Measurements from ENCODE around the gene RAPGEF4. TPM values are rescaled to one million over a fixed set of nuclear protein-coding genes. Genes with fewer than 3 reads are reported as not detected.

The RAPGEF4 gene
- total and polyA plus RNA-seq, 7 donors = 0.23 to 7.6 (median 4.2) TPM

DNA sequence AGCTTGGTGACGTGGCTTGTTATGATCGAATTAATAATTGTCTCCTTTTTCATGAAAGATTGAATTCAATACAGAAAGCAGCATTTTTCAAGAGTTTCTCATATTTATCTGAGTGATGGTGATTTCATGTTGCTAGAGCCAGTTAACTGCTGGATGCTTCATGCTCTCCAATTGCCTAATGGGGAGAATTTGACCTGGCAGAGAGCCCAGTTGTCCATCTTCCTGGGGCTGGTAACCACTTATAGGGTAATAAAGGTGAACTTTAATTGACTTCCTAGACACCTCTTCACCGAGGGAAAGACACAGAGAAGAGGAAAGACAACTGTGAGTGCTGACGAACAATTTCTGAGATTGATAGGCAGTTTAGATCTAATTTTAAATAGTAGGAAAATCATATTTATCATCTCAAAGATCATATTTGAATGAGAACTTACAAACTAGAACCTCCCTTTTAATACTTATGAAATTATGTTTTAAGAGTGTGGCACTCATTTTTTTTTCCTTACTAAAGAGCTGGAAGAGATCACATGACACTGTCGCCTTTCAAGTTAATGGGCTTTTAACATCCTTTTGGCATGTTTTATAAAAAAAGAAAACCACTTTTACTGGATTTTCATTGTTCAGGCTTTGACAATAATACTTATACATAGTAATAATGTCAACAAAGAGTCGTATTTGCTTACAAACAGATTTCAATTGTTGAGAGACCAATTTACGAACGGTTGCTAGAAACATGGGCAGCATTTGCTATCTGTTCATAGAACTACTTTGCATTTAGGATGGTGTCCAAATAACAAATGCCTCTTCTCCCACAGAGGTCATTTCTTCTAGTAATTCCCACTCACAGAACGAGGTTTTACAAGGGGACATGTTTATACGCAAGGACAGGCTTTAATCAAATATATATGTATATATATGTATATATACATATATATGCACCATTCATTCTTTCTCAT is 153.3 kb downstream of the RAPGEF4 start:
- intact Hi-C loops (cut with DNase I) = no loop called here
- TF ChIP-seq EP300 (IDR thresholded peaks at IDR 0.05) (no peak), POLR2AphosphoS5 (IDR thresholded peaks at IDR 0.05) (no peak), POLR2A (IDR thresholded peaks at IDR 0.05) (no peak)
- TF ChIP-seq, protein P1, sequence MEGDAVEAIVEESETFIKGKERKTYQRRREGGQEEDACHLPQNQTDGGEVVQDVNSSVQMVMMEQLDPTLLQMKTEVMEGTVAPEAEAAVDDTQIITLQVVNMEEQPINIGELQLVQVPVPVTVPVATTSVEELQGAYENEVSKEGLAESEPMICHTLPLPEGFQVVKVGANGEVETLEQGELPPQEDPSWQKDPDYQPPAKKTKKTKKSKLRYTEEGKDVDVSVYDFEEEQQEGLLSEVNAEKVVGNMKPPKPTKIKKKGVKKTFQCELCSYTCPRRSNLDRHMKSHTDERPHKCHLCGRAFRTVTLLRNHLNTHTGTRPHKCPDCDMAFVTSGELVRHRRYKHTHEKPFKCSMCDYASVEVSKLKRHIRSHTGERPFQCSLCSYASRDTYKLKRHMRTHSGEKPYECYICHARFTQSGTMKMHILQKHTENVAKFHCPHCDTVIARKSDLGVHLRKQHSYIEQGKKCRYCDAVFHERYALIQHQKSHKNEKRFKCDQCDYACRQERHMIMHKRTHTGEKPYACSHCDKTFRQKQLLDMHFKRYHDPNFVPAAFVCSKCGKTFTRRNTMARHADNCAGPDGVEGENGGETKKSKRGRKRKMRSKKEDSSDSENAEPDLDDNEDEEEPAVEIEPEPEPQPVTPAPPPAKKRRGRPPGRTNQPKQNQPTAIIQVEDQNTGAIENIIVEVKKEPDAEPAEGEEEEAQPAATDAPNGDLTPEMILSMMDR (IDR thresholded peaks at IDR 0.05) = no peak
- WGBS, 2 donors = 52 to 70% methylated on average over 10 of the region's 10 CpGs

DNA sequence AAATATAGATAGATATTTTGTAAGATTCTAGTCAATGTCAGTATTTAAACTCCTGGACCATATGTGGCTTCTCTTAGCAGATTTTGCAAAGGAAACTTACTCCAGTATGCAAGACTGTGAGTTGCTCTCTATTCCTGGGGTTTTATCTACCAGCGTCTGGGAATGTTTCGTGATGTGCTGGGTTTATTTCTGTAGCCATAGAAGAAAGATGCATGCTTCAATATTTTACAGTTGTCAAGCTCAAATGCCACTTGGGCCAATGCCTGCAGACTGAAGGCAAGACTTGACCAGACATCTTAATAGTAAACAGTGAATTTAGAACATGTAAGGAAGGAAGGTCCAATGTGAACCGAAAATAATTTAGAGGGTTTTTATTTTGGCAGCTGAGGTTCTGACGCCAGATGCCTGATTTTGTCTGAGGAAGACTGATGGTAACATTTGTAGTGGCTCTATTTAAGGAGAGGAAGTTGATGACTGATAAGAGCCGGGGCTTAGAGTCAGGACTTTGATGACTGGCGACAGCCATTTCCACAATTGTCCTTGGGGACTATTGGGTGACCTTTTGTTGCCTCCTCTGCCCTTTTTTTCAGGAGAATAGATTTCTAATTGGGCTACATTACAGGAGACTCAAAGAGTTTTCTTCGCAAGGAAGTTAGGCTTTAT is 154.3 kb downstream of the RAPGEF4 start:
- Histone ChIP-seq H3K27me3 (no peaks in the 10 kb centered on the region), H3K27ac (no peak overlapping the region), H3K36me3 (no peaks in the 10 kb centered on the region), H3K4me3 (no peak overlapping the region), H3K4me1 (peaks cover 0 to 7% (median 0%) of the 10 kb centered on the region in 4 donors), H3K9me3 (no peaks in the 10 kb centered on the region)
- TF ChIP-seq EP300 (IDR thresholded peaks at IDR 0.05) (no peak), POLR2A (IDR thresholded peaks at IDR 0.05) (no peak), POLR2AphosphoS5 (IDR thresholded peaks at IDR 0.05) (no peak)
- TF ChIP-seq, protein P1 (IDR thresholded peaks at IDR 0.05) = no peak
- 47 to 66% methylated on average over 7 of the region's 7 CpGs for WGBS, 2 donors
- intact Hi-C loops (cut with DNase I) = no loop called here
- DNase-seq = no peak

More for the DNA sequence above, 153.3 kb downstream of the RAPGEF4 start:
- DNase-seq = no peak
- no peaks in the 10 kb centered on the region for H3K9me3 ChIP-seq
- H3K27ac ChIP-seq = no peak overlapping the region
- no peaks in the 10 kb centered on the region for H3K36me3 ChIP-seq
- H3K4me3 ChIP-seq = no peak overlapping the region
- H3K4me1 ChIP-seq = peaks cover 0 to 7% (median 0%) of the 10 kb centered on the region in 4 donors
- H3K27me3 ChIP-seq = no peaks in the 10 kb centered on the region

DNA sequence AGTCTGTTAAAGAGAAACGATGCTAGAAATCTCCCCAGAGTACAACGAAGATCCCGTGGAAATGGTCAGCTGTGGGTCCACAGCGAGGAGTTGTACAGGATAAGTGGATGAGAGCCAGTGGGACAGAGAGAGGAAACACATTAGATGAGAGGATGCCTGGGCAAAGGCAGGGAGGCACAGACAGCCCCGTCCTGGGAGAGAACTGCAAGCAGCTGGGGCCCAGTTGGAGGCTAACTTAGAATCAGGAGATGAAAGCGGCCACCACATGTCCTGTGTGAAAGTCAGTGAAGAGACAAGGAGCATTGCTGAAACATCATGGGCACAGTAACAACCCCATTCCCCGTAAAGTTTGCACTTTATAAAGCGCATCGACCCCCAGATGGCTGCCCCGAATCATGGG is 157.5 kb downstream of the RAPGEF4 start:
- DNase-seq = no peak
- 90 to 91% methylated on average over 10 of the region's 10 CpGs for WGBS, 2 donors
- no peaks in the 10 kb centered on the region for H3K9me3 ChIP-seq
- no peaks in the 10 kb centered on the region for H3K36me3 ChIP-seq
- no peak overlapping the region for H3K4me3 ChIP-seq
- intact Hi-C loops (cut with DNase I) = no loop called here
- no peak overlapping the region for H3K27ac ChIP-seq
- TF ChIP-seq EP300 (IDR thresholded peaks at IDR 0.05) (no peak), POLR2A (IDR thresholded peaks at IDR 0.05) (no peak), POLR2AphosphoS5 (IDR thresholded peaks at IDR 0.05) (no peak)
- TF ChIP-seq, protein P1 (IDR thresholded peaks at IDR 0.05) = no peak
- no peaks in the 10 kb centered on the region for H3K27me3 ChIP-seq
- H3K4me1 ChIP-seq = peaks cover 0 to 7% (median 0%) of the 10 kb centered on the region in 4 donors

DNA sequence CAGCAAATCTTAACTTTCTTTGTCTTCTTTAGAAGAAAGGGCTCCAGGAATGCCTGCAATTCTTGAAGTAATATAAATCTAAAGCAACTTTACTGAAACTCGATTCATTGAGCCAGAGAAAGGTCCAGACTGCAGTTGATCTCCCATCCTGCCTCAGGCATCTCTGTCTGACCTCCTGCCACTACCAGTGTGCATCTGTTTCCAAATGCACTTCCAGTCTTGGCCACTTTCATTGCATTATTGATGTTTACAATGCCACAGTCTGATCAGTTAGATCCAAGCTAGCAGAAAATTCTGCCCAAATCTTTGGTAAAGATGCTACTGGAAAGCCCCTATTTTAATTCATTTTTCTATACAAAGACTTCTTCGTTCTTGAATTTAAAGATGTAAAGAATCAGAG is 158.0 kb downstream of the RAPGEF4 start:
- WGBS, 2 donors = 68 to 79% methylated on average over 2 of the region's 2 CpGs
- no peak for TF ChIP-seq POLR2A (IDR thresholded peaks at IDR 0.05)
- no peak for TF ChIP-seq EP300 (IDR thresholded peaks at IDR 0.05)
- TF ChIP-seq, protein P1 (IDR thresholded peaks at IDR 0.05) = no peak
- no peak for TF ChIP-seq POLR2AphosphoS5 (IDR thresholded peaks at IDR 0.05)

More for the DNA sequence above, 158.0 kb downstream of the RAPGEF4 start:
- no peak overlapping the region for H3K4me3 ChIP-seq
- H3K36me3 ChIP-seq = no peaks in the 10 kb centered on the region
- DNase-seq = no peak
- H3K4me1 ChIP-seq = peaks cover 0 to 7% (median 0%) of the 10 kb centered on the region in 4 donors
- intact Hi-C loops (cut with DNase I) = no loop called here
- H3K9me3 ChIP-seq = no peaks in the 10 kb centered on the region
- no peaks in the 10 kb centered on the region for H3K27me3 ChIP-seq
- H3K27ac ChIP-seq = no peak overlapping the region

All from sigmoid colon (tissue), 7 donors.